ENCODE results near the gene NR6A1. TPM values are rescaled to one million over a fixed set of nuclear protein-coding genes. Genes with fewer than 3 reads are reported as not detected.

The NR6A1 gene
- polyA plus RNA-seq, 2 donors: 0.68 to 1.4 TPM

DNA sequence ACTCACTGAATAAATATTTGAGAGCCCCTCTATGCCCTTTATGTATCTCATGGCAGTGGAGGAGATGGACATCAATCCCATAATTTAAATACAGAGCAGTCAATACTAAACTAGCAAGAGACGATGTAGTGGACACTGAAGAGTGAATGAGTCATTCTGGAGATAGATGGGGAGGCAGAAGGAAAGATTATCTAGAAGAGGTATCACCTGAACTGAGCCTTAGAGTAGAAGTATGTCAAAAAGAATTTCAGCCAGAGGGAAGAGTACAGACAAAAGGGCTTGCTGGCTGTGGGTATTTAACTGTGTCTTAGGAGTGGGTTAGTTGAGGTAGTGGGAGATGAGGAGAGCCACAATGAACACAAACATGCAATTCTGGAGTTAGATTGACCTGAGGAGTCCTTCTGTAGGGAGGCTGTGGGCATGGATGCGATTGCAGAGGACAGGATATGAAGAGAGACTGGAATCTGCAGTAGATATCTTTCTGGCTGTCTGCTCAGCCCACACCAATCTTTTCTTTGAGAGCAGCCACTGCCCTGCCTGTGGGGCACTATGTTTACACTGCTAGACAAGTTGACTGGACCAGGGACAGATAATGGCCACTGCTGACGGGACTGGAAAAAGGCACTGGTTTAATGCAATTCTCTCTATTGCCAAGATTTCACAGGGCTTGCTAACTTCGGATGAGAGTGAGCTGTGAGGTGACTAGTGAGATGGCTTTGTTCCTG lies 200.0 kb downstream of the NR6A1 start:
- H3K27ac ChIP-seq (ENCODE audit: low read depth in 2 of 2, low read length in 1 of 2): no peak overlapping the region
- no peaks in the 10 kb centered on the region for H3K4me1 ChIP-seq (ENCODE audit: control insufficient read depth in 2 of 2, insufficient read depth in 2 of 2, low read length in 1 of 2)
- H3K4me3 ChIP-seq (ENCODE audit: low read depth in 1 of 2, low read length in 2 of 2): no peak overlapping the region
- 83 to 87% methylated on average over 4 of the region's 4 CpGs for WGBS, 2 donors
- H3K27me3 ChIP-seq (ENCODE audit: control insufficient read depth in 1 of 2, insufficient read depth in 2 of 2, low read length in 2 of 2): no peaks in the 10 kb centered on the region
- no peaks in the 10 kb centered on the region for H3K9me3 ChIP-seq (ENCODE audit: control insufficient read depth in 2 of 2, insufficient read depth in 1 of 2, low read depth in 1 of 2, low read length in 1 of 2)
- H3K36me3 ChIP-seq (ENCODE audit: control insufficient read depth in 2 of 2, insufficient read depth in 2 of 2, low read length in 1 of 2): no peaks in the 10 kb centered on the region

DNA sequence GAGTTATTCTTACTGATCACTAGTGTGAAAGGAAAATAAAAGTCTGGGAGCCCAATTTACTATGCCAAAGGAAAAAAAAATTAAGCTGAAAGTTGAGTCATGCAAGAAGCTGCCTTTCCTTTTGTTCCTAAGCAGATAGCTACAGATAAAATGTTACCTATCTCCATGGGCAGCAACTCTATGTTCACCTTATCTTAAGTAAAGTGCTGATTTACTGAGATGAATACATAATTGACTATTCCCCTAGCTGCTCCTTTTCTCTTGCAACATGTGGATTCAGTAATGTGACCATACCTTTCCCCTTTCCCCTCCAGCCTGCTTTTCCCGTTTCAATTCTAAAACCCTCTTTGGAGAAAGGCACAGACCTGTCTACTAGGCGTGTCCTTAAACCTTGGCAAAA lies 201.2 kb downstream of the NR6A1 start:
- Histone ChIP-seq H3K9me3 (ENCODE audit: control insufficient read depth in 2 of 2, insufficient read depth in 1 of 2, low read depth in 1 of 2, low read length in 1 of 2) (no peaks in the 10 kb centered on the region), H3K4me1 (ENCODE audit: control insufficient read depth in 2 of 2, insufficient read depth in 2 of 2, low read length in 1 of 2) (no peaks in the 10 kb centered on the region), H3K4me3 (ENCODE audit: low read depth in 1 of 2, low read length in 2 of 2) (no peak overlapping the region), H3K27ac (ENCODE audit: low read depth in 2 of 2, low read length in 1 of 2) (no peak overlapping the region), H3K27me3 (ENCODE audit: control insufficient read depth in 1 of 2, insufficient read depth in 2 of 2, low read length in 2 of 2) (no peaks in the 10 kb centered on the region), H3K36me3 (ENCODE audit: control insufficient read depth in 2 of 2, insufficient read depth in 2 of 2, low read length in 1 of 2) (no peaks in the 10 kb centered on the region)
- 50 to 63% methylated on average over 2 of the region's 2 CpGs for WGBS, 2 donors

DNA sequence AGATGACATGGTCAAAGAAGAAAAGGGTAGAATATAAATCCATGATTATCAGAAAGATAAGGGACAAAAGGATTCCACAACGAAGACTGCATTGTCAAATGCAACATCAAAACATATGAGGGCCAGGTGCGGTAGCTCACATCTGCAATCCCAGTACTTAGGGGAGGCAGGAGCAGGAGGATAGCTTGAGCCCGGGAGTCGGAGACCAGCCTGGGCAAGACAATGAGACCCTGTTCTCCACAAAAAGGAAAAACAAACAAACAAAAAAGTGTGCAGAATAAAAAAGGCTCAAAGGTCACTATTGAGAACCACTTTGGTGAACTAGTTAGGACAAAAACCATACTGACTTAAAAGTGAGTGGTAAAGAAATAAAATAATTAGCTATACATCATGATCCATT lies 203.7 kb downstream of the NR6A1 start:
- H3K27me3 ChIP-seq (ENCODE audit: control insufficient read depth in 1 of 2, insufficient read depth in 2 of 2, low read length in 2 of 2): no peaks in the 10 kb centered on the region
- H3K4me3 ChIP-seq (ENCODE audit: low read depth in 1 of 2, low read length in 2 of 2): no peak overlapping the region
- no peak overlapping the region for H3K27ac ChIP-seq (ENCODE audit: low read depth in 2 of 2, low read length in 1 of 2)
- WGBS, 2 donors: 77 to 85% methylated on average over 4 of the region's 4 CpGs
- no peaks in the 10 kb centered on the region for H3K36me3 ChIP-seq (ENCODE audit: control insufficient read depth in 2 of 2, insufficient read depth in 2 of 2, low read length in 1 of 2)
- H3K9me3 ChIP-seq (ENCODE audit: control insufficient read depth in 2 of 2, insufficient read depth in 1 of 2, low read depth in 1 of 2, low read length in 1 of 2): no peaks in the 10 kb centered on the region
- no peaks in the 10 kb centered on the region for H3K4me1 ChIP-seq (ENCODE audit: control insufficient read depth in 2 of 2, insufficient read depth in 2 of 2, low read length in 1 of 2)

DNA sequence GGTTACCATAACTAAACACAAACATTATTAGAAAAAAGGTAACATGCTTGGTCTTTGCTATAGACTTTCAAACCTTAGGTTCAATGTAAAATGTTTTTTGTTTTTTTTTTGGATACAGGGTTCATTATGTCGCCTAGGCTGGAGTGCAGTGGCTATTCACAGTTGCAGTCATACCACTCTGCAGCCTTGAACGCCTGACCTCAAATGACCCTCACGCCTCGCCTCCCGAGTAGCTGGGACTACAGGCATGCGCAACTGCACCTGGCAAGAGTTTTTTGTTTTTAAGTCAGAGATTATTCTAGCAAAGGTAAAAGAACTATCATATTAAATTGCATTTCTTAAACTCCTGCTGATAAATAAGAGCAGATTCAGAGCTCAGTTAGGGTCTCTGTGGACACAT lies 208.8 kb downstream of the NR6A1 start:
- 65 to 79% methylated on average over 6 of the region's 6 CpGs for WGBS, 2 donors
- Histone ChIP-seq H3K9me3 (ENCODE audit: control insufficient read depth in 2 of 2, insufficient read depth in 1 of 2, low read depth in 1 of 2, low read length in 1 of 2) (no peaks in the 10 kb centered on the region), H3K36me3 (ENCODE audit: control insufficient read depth in 2 of 2, insufficient read depth in 2 of 2, low read length in 1 of 2) (no peaks in the 10 kb centered on the region), H3K4me3 (ENCODE audit: low read depth in 1 of 2, low read length in 2 of 2) (no peak overlapping the region), H3K27ac (ENCODE audit: low read depth in 2 of 2, low read length in 1 of 2) (no peak overlapping the region), H3K27me3 (ENCODE audit: control insufficient read depth in 1 of 2, insufficient read depth in 2 of 2, low read length in 2 of 2) (no peaks in the 10 kb centered on the region), H3K4me1 (ENCODE audit: control insufficient read depth in 2 of 2, insufficient read depth in 2 of 2, low read length in 1 of 2) (no peaks in the 10 kb centered on the region)

DNA sequence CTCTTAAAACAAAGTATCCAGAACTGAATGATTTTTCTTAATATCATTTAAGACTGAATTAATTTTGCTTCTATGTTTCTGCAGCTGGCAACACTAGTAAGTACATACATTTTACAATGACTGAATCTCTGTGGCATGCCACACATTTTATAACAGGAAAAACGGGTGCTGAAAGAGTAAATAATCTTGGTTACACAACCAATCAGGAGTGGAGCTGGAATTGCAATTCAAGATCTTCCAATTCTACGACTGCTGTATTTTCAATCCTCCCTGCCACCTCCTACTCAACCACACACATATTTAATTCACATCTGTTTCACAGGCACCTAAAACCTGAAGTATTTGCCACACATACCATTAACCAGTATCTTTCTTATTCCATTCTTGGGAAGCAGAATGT lies 211.2 kb downstream of the NR6A1 start:
- Histone ChIP-seq H3K27me3 (ENCODE audit: control insufficient read depth in 1 of 2, insufficient read depth in 2 of 2, low read length in 2 of 2) (no peaks in the 10 kb centered on the region), H3K27ac (ENCODE audit: low read depth in 2 of 2, low read length in 1 of 2) (no peak overlapping the region), H3K4me1 (ENCODE audit: control insufficient read depth in 2 of 2, insufficient read depth in 2 of 2, low read length in 1 of 2) (no peaks in the 10 kb centered on the region), H3K36me3 (ENCODE audit: control insufficient read depth in 2 of 2, insufficient read depth in 2 of 2, low read length in 1 of 2) (no peaks in the 10 kb centered on the region), H3K9me3 (ENCODE audit: control insufficient read depth in 2 of 2, insufficient read depth in 1 of 2, low read depth in 1 of 2, low read length in 1 of 2) (no peaks in the 10 kb centered on the region), H3K4me3 (ENCODE audit: low read depth in 1 of 2, low read length in 2 of 2) (no peak overlapping the region)
- 39 to 44% methylated on average over 2 of the region's 2 CpGs for WGBS, 2 donors

DNA sequence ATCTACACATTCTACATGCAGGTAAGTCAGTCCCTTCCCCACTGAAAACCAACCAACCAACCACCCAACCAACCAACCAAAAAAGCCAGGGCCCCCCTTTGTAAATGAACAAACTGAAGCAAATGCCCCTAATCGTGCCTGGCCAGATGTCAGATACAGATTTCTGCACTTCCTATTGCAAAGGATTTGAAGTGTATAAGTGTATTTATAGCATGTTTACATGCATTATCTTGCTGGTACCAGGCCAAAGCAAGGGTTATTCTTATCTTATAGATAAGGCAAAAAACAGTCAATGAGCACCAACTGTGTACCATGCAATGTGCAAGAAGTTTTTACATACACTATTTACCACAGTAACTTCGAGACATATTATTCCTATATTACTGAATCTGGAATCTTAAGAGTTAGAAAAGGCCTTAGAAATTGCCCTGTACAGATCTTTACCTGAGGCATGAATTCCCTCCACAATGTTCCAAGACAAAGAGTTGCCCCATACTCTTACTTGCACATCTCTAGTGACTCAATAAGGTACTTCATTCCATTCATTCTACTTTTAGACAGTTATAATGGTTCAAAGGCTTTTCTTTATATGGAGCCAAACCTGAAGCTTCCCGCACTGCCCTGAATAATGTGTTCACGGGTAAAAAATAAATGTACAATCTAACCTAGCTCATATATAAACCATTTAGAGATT lies 212.2 kb downstream of the NR6A1 start:
- Histone ChIP-seq H3K36me3 (ENCODE audit: control insufficient read depth in 2 of 2, insufficient read depth in 2 of 2, low read length in 1 of 2) (no peaks in the 10 kb centered on the region), H3K27me3 (ENCODE audit: control insufficient read depth in 1 of 2, insufficient read depth in 2 of 2, low read length in 2 of 2) (no peaks in the 10 kb centered on the region), H3K27ac (ENCODE audit: low read depth in 2 of 2, low read length in 1 of 2) (no peak overlapping the region), H3K9me3 (ENCODE audit: control insufficient read depth in 2 of 2, insufficient read depth in 1 of 2, low read depth in 1 of 2, low read length in 1 of 2) (no peaks in the 10 kb centered on the region), H3K4me3 (ENCODE audit: low read depth in 1 of 2, low read length in 2 of 2) (no peak overlapping the region), H3K4me1 (ENCODE audit: control insufficient read depth in 2 of 2, insufficient read depth in 2 of 2, low read length in 1 of 2) (no peaks in the 10 kb centered on the region)
- 85% methylated on average over 4 of the region's 4 CpGs for WGBS, 2 donors

DNA sequence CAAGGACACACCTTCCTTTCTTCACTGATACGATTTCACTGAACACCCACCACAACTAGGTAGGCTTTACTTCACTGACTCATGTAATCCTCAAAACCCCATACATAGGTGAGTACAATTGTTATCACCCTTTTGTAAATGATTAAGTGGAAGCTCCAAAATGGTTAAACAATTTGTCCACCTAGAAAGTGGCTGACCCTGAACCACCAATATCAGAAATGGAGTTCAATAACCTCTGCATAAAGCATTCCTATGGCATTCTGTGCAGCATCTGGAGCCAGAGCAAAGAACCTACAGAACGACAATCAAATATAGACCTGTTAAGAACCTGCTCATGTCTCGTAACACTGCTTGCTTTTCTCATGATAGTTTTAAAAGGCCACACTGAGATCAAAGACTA lies 213.2 kb downstream of the NR6A1 start:
- no peaks in the 10 kb centered on the region for H3K36me3 ChIP-seq (ENCODE audit: control insufficient read depth in 2 of 2, insufficient read depth in 2 of 2, low read length in 1 of 2)
- H3K4me3 ChIP-seq (ENCODE audit: low read depth in 1 of 2, low read length in 2 of 2): no peak overlapping the region
- H3K9me3 ChIP-seq (ENCODE audit: control insufficient read depth in 2 of 2, insufficient read depth in 1 of 2, low read depth in 1 of 2, low read length in 1 of 2): no peaks in the 10 kb centered on the region
- no peaks in the 10 kb centered on the region for H3K4me1 ChIP-seq (ENCODE audit: control insufficient read depth in 2 of 2, insufficient read depth in 2 of 2, low read length in 1 of 2)
- H3K27me3 ChIP-seq (ENCODE audit: control insufficient read depth in 1 of 2, insufficient read depth in 2 of 2, low read length in 2 of 2): no peaks in the 10 kb centered on the region
- WGBS, 2 donors: 87 to 89% methylated on average over 3 of the region's 3 CpGs
- H3K27ac ChIP-seq (ENCODE audit: low read depth in 2 of 2, low read length in 1 of 2): no peak overlapping the region

DNA sequence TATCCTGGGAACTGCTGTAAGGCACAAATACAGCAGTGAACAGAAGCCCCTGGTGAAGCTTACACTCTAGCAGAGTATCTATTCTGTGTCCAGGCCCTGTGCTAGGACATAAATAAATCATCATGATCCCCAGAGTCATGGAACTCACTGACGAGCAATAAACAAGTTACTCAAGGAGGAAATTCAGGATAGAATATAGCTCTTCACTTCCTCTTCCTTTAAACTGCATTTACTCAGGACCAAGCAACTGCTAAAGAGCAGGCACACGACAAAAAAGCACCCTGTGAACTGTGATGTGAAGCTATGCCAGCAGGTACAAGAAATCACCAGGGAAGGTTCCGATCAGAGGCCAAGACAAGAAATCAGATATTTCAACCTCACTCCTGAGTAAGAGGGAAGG lies 216.1 kb downstream of the NR6A1 start:
- WGBS, 2 donors: 65 to 75% methylated on average over 3 of the region's 3 CpGs
- Histone ChIP-seq H3K4me1 (ENCODE audit: control insufficient read depth in 2 of 2, insufficient read depth in 2 of 2, low read length in 1 of 2) (peaks cover 0 to 2% of the 10 kb centered on the region in 2 donors), H3K36me3 (ENCODE audit: control insufficient read depth in 2 of 2, insufficient read depth in 2 of 2, low read length in 1 of 2) (no peaks in the 10 kb centered on the region), H3K4me3 (ENCODE audit: low read depth in 1 of 2, low read length in 2 of 2) (no peak overlapping the region), H3K9me3 (ENCODE audit: control insufficient read depth in 2 of 2, insufficient read depth in 1 of 2, low read depth in 1 of 2, low read length in 1 of 2) (no peaks in the 10 kb centered on the region), H3K27ac (ENCODE audit: low read depth in 2 of 2, low read length in 1 of 2) (no peak overlapping the region), H3K27me3 (ENCODE audit: control insufficient read depth in 1 of 2, insufficient read depth in 2 of 2, low read length in 2 of 2) (no peaks in the 10 kb centered on the region)

DNA sequence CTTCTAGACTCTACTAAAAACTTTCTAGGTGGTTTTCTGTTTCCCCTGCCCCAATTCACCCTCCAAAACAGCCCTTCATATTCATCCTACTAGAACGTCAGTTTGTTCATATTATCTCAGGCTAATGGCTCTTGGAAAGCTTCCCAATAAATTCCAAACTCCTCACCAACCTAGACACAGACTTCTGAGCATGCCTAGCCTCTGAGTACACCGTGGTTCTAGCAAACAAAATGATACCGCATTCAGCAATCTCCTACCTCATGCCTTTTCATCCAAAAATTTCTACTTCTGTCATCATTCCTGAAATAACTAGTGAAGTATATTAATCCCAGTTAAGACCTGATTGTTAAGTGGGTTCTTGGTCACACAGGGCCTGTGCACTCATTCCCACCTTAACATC lies 217.4 kb downstream of the NR6A1 start:
- no peaks in the 10 kb centered on the region for H3K9me3 ChIP-seq (ENCODE audit: control insufficient read depth in 2 of 2, insufficient read depth in 1 of 2, low read depth in 1 of 2, low read length in 1 of 2)
- peaks cover 0 to 2% of the 10 kb centered on the region in 2 donors for H3K4me1 ChIP-seq (ENCODE audit: control insufficient read depth in 2 of 2, insufficient read depth in 2 of 2, low read length in 1 of 2)
- no peak overlapping the region for H3K27ac ChIP-seq (ENCODE audit: low read depth in 2 of 2, low read length in 1 of 2)
- H3K36me3 ChIP-seq (ENCODE audit: control insufficient read depth in 2 of 2, insufficient read depth in 2 of 2, low read length in 1 of 2): no peaks in the 10 kb centered on the region
- 59 to 61% methylated on average over 3 of the region's 3 CpGs for WGBS, 2 donors
- H3K4me3 ChIP-seq (ENCODE audit: low read depth in 1 of 2, low read length in 2 of 2): no peak overlapping the region
- H3K27me3 ChIP-seq (ENCODE audit: control insufficient read depth in 1 of 2, insufficient read depth in 2 of 2, low read length in 2 of 2): no peaks in the 10 kb centered on the region

DNA sequence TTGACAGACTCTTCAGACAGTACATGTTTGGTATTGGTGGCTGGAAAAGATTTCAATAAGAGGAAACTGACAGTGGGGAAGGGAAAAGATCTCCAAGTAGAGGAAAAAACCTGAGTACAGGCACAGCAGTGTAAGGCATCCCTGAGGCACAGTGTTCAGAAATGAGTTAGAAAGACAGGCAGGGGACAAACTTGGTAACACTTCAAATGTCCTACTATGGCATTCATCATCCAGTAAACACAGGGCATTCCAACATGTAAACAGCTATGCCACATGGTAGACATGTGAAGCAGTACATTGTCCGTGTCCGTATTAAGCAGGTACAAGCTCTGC lies 218.9 kb downstream of the NR6A1 start:
- 94 to 97% methylated on average over 2 of the region's 2 CpGs for WGBS, 2 donors
- H3K4me1 ChIP-seq (ENCODE audit: control insufficient read depth in 2 of 2, insufficient read depth in 2 of 2, low read length in 1 of 2): peaks cover 0 to 2% of the 10 kb centered on the region in 2 donors
- H3K27ac ChIP-seq (ENCODE audit: low read depth in 2 of 2, low read length in 1 of 2): peak overlapping the region in 1 of 2 donors; percentile 6
- no peak overlapping the region for H3K4me3 ChIP-seq (ENCODE audit: low read depth in 1 of 2, low read length in 2 of 2)
- no peaks in the 10 kb centered on the region for H3K27me3 ChIP-seq (ENCODE audit: control insufficient read depth in 1 of 2, insufficient read depth in 2 of 2, low read length in 2 of 2)
- H3K9me3 ChIP-seq (ENCODE audit: control insufficient read depth in 2 of 2, insufficient read depth in 1 of 2, low read depth in 1 of 2, low read length in 1 of 2): no peaks in the 10 kb centered on the region
- H3K36me3 ChIP-seq (ENCODE audit: control insufficient read depth in 2 of 2, insufficient read depth in 2 of 2, low read length in 1 of 2): no peaks in the 10 kb centered on the region

All from esophagus (tissue), 2 donors.